HG03095 (cell line): ENCODE results near the gene GRIK5.
"Not testable (repeated sequence)": the region's sequence is repeated elsewhere in the genome, so short reads cannot be mapped to it uniquely, and the experiment has no call there.

Source experiments
- ATAC-seq: cut with Tn5 transposase; IDR thresholded peaks from one replicate; pipeline ENCODE4 v1.9.1; 2021; ENCODE audit warnings: moderate library complexity; ENCODE audit not compliant: unreplicated experiment

GRIK5 gene

GRCh38 chr19:41994521-41994971 is 75.5 kb downstream of the GRIK5 start:
- no peak for ATAC-seq

- no peak for ATAC-seq
These were observed 76.2 kb downstream of the GRIK5 start, which contains the start of gene ATP1A3 for GRCh38 chr19:41993612-41994483. Gene ATP1A3 (minus strand): TSS chr19:41994230. CDS start chr19:41994076, 154 bp downstream.

- ATAC-seq, result not testable (repeated sequence)
These were observed 78.0 kb downstream of the GRIK5 start for GRCh38 chr19:41991925-41992569.

GRCh38 chr19:41991025-41991424 is 79.0 kb downstream of the GRIK5 start:
- ATAC-seq, result no peak

- ATAC-seq, result no peak
These were observed 79.4 kb downstream of the GRIK5 start for GRCh38 chr19:41990615-41991014.

- ATAC-seq, result no peak
These were observed 80.0 kb downstream of the GRIK5 start for GRCh38 chr19:41990028-41990427.

GRCh38 chr19:41988947-41989346 is 81.1 kb downstream of the GRIK5 start:
- ATAC-seq, result no peak

- ATAC-seq, result no peak
These were observed 82.7 kb downstream of the GRIK5 start for GRCh38 chr19:41987141-41987860.

GRCh38 chr19:41984961-41985360 is 85.0 kb downstream of the GRIK5 start:
- no peak for ATAC-seq

- no peak for ATAC-seq
These were observed 88.3 kb downstream of the GRIK5 start for GRCh38 chr19:41981724-41982123.

- ATAC-seq, result no peak
These were observed 91.5 kb downstream of the GRIK5 start for GRCh38 chr19:41978470-41978869.

- ATAC-seq, result no peak
These were observed 92.1 kb downstream of the GRIK5 start for GRCh38 chr19:41977916-41978315.

- ATAC-seq, result no peak
These were observed 95.4 kb downstream of the GRIK5 start for GRCh38 chr19:41974652-41975051.

- no peak for ATAC-seq
These were observed 98.6 kb downstream of the GRIK5 start for GRCh38 chr19:41971363-41971762.

GRCh38 chr19:41969772-41970458 is 100.1 kb downstream of the GRIK5 start:
- no peak for ATAC-seq

- no peak for ATAC-seq
These were observed 101.0 kb downstream of the GRIK5 start for GRCh38 chr19:41968751-41969595.

GRCh38 chr19:41967054-41967783 is 102.8 kb downstream of the GRIK5 start:
- ATAC-seq, result no peak

- no peak for ATAC-seq
These were observed 104.9 kb downstream of the GRIK5 start for GRCh38 chr19:41965106-41965505.

- no peak for ATAC-seq
These were observed 109.0 kb downstream of the GRIK5 start for GRCh38 chr19:41960973-41961372.
